ENCODE measurements around the gene ULK1.

DNA sequence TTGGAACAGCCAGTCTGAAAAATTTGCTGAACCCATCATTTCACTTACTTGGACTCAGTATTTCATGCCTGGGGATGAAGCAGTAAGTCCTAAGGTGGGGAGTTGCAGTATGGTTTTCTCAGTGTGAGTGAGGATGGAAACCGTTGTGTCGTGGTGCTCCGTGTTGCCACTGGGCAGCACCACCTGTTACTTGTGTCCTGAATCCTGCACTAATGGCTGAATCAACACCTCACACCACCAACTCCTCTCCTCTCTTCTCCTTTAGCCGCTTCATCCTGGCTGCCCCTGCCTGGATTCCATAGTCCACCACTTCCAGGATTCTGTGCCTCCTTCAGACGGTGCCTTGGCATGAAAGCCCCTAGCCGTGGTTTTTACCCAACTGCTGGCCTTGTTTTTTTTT lies 52.3 kb downstream of the ULK1 start:
- TF ChIP-seq CTCF (IDR thresholded peaks at IDR 0.05) (no peak), POLR2AphosphoS5 (IDR thresholded peaks at IDR 0.05) (no peak), EP300 (IDR thresholded peaks at IDR 0.05) (no peak), POLR2A (IDR thresholded peaks at IDR 0.05) (no peak)
